Muscle of arm (tissue), 12 donors: ENCODE data around the gene TMTC2. TPM values are rescaled to one million over a fixed set of nuclear protein-coding genes. Genes with fewer than 3 reads are reported as not detected.

Experiments used
- DNase-seq: peaks from one replicate; pipeline ENCODE4 v3.0.0-alpha.2; 2013
- polyA plus RNA-seq, 12 donors: library from polyadenylated mRNA; unstranded; fragments of 120-200 nt; gene quantifications; one replicate each; pipeline ENCODE4 v1.2.1, GENCODE V29; 2013; ENCODE audit not compliant: insufficient read length in 12 of 12

TMTC2 gene
- polyA plus RNA-seq, 12 donors = 12.8 to 24.8 (median 20.4) TPM; not detected in 1

DNA sequence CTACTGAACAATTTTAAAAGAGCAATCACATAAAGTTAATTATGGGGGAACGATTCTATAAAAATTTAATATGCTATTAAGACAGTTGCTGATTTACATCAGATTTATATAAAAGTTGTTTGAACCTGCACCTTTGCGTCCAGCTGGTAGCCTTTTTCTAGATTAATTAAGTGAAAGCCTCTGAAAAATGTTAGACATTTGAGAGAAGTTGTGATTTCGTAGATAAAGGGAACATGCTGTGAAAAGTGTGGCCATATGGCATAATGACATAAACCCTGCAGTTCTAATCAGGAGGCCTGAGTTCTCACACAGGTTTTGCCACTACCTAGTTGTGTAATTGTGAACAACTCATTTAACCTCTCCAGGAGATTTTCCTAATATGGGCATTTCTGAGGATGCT is 187.2 kb downstream of the TMTC2 start:
- no peak for DNase-seq

DNA sequence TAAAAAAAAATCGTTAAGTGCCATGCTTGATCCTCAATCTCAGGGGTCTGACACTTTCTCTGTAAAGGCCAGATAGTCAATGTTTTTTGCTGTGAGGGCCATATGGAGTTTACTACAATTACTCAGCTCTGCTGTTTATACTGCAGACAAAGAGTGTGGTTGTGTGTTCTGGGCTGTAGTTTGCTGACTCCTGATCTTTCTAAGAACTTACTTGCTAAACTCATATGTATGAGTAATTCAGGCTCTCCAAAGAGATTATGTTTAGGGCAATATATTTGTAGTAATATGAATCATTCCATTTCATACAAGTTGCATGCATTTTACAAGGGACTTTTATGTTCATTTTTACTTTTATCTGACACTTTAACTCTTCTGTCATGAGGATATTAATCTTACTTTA is 188.2 kb downstream of the TMTC2 start:
- no peak for DNase-seq

GRCh38 chr12:82876075-82876474 is 189.4 kb downstream of the TMTC2 start:
- no peak for DNase-seq

DNA sequence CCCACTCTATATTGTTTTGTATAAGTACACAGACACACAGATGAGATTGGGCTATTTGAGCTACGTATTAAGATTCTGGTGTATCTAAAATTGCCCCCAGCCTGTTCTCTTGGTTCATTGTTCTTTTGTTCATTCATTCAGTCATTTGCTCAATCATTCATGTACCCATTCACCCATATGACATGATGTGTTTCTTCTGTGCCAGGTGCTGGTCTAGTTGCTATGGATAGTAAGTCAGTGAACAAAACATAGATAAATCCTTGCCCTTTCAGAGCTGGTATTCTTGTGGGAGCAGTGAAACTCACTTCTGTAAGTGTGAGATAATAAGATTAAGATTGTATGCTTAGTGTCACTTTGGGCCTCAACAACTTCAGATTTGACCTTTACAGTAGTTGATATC is 191.3 kb downstream of the TMTC2 start:
- DNase-seq = no peak

DNA sequence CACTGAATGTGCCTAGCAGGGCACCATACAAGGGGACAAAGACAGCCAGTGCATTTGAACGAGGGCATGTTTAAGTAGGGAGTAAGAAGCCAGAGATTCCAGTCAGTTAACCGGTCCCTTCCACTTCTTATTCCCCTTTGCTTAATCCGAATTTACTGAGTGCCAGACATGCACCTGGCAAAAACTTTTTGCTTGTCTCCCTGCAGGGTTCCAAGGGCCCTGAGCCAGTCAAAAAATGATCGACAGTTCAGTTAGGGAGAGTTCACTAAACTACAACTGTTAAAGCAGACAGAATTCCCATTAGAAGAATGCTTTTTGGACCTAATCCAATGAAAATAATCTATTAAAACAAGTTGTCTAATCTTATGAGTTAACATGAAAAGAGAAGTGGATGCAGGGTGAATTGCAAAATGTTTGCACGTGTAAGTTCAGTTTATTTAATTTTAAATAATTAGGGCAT is 193.8 kb downstream of the TMTC2 start:
- no peak for DNase-seq

GRCh38 chr12:82883394-82884355 is 197.0 kb downstream of the TMTC2 start:
- DNase-seq = no peak

GRCh38 chr12:82886671-82887340 is 200.1 kb downstream of the TMTC2 start:
- no peak for DNase-seq

DNA sequence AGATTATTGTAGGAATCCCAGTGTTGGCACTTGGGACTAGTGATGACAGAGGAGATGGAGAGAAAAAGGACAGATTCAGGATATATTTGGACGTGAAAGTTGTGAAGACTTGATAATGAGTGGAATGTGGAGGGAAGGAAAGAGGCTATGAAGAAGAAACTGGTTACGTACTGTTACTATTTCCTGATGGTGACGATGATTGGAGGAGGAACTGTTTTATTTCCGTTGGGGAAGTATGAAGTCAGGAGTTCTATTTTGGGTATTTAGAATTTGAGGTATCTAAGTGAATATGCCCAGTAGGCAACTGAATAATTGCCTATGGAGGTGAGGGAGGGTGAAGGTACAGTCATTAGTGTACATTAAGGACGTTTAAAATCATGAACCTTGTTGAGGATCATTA is 207.2 kb downstream of the TMTC2 start:
- DNase-seq = no peak

GRCh38 chr12:82896277-82896676 is 209.6 kb downstream of the TMTC2 start:
- no peak for DNase-seq

- no peak for DNase-seq
Measured at GRCh38 chr12:82896979-82897378, 210.3 kb downstream of the TMTC2 start.

DNA sequence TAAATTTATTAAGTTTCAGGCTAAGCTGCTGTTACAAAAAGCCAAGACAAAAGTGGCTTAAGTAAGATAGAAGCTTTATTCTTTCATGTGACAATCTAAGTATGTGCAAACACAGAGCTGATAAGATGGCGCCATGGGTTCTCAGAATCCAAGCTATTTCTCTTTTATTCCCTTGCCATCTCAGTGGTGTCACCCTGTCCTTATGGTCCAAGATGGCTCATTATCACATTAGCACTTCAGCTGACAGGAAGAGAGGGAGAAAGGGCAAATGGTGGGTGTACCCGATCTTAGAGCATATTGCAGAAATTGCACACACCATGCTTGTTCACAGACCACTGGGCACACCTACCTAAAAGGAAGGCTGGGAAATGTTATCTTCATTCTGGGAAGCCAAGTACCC is 211.7 kb downstream of the TMTC2 start:
- no peak for DNase-seq

- no peak for DNase-seq
Measured at GRCh38 chr12:82904219-82904790, 217.6 kb downstream of the TMTC2 start.

GRCh38 chr12:82910246-82910893 is 223.7 kb downstream of the TMTC2 start:
- DNase-seq = no peak

DNA sequence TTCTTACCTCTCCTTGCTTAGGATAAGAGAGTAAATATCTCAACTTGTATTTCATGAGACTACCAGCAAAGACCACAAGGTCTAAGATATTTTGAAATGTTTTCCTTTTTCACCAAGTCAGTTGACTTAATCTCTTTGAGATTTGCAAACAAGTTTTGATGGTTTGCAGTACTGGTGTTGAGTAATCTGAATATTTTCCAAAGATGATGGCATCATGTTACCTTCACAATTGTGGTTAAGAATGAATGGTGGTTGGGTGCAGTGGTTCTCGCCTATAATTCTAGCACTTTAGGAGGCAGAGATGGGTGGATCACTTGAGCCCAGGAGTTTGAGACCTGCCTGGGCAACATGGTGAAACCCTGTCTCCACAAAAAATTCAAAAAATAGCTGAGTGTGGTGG is 225.7 kb downstream of the TMTC2 start:
- DNase-seq = no peak

- DNase-seq = no peak
Measured at GRCh38 chr12:82919388-82920054, 232.8 kb downstream of the TMTC2 start.

DNA sequence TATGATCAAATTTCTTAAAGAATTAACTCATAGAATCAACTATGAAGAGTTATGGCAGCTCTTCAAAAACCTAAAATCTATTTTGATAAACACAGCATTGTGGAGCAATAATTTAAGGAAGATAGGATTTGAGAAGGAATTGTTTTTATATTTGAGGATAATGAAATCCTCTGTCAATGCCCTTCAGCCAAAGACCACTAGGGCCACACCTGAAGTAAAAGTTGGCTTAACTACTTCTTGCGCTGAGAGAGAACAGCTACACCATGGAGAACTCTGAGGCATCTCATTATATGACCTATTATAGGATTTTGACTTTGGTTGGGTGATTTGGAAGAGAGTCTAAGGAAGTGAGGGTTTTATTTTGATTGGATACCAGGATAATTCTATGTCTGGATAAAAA is 237.2 kb downstream of the TMTC2 start:
- DNase-seq = no peak

GRCh38 chr12:82926630-82927029 is 239.9 kb downstream of the TMTC2 start:
- DNase-seq = no peak

DNA sequence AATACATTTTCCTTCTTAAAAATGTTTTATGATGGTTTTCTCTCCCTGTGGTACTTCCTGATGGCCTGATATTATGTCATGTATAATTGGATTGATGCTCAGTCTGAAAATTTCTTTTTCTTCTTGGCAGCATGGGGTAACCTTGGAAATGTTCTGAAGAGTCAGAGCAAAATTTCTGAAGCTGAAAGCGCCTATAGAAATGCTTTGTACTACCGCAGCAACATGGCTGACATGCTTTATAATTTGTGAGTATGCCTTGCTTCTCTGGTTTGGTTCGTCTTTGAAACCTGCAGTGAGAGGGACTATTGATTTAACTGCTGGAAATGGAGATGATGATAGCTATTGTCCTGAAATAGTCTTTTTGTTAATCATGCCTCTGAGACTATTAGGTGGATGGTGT is 243.6 kb downstream of the TMTC2 start:
- no peak for DNase-seq

DNA sequence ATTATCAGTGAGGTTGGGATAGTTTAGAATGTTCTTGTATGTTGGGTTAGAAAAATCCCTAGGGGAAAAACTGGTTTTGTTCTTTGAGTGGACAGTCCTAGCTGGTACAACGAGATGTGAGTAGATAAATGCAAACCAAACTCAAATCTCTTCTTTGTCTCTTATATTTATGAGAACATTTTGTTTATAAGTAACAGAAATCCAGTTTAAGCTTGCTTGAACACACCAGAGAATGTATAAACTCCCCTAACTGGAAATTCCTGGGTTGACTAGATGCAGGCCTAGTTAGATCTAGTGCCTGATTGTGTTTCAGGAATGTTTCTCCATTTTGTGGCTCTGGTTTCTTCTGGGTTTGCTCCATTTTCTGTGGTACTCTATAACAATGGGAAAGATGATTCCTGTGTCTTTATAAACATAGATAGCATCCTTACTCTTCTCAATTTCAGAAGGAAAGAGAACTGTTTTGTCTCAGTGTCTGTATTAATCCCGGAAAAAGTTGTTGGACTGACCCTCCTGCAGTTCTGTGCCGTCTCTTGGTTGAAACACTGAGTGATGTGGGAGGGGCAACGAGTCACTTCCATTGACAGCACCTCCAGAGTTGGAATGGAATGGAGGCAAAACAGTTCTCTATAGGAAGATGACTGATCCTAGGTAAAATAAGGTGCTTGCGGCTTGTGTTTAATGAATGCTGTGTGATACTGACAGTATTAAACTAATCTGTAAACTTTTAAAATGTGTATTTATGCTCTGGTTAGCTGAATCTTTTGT is 244.8 kb downstream of the TMTC2 start:
- no peak for DNase-seq

DNA sequence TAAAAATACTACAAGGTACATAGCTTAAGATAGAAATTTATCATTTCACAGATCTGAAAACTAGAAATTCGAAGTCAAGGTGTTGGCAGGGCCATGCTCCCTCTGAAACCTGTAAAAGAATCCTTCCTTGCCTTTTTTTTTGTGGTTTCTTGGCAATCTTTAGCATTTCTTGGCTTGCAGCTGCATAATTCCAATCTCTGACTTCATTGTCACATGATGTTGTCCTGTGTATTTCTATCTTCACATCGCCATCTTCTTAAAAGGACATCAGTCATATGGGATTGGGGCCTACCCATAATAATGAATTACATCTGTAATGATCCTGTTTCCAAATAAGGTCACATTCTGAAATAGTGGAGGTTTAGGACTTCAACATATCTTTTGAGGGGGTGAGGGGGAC is 250.4 kb downstream of the TMTC2 start:
- DNase-seq = no peak

DNA sequence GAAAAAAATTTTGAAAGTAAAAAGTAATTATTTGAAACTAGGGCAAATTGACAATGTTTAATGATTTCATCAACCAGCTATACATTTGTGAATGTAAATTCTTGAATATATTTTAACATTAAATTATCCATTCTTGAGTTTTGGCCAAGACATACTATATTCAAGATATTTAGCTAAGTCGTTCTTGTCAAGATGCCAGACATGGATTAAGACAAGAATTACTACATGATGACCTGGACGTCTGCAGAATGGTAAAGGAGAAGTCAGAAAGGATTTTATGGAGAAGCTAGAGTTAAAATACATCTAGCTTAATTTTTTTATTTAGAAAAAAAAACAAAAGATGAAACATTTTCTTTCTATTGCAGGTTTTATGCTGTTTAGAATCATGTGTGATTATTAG is 255.8 kb downstream of the TMTC2 start:
- DNase-seq = no peak
